Esophagus squamous epithelium (tissue), 5 donors: ENCODE data around the gene PTPRG. TPM values are rescaled to one million over a fixed set of nuclear protein-coding genes. Genes with fewer than 3 reads are reported as not detected.

Source experiments
- DNase-seq: peaks from one replicate; lab custom pipeline; 2025; lab: John Stamatoyannopoulos, UW
- H3K27ac ChIP-seq, 4 donors: fragments of 200-600 bp; sonication (generic); one replicate each; pipeline ENCODE4 v1.5.1; 2016 to 2019; ENCODE audit warnings: mild to moderate bottlenecking in 1 of 4
- H3K27me3 ChIP-seq, 4 donors: fragments of 200-600 bp; sonication (generic); 1 replicate in 3 of 4; 2 replicates in 1 of 4; pipeline versions ENCODE4 v1.5.1 to v1.6.0; 2017 to 2021; ENCODE audit warnings: antibody characterized with exemption in 1 of 4
- H3K36me3 ChIP-seq, 3 donors: fragments of 200-600 bp; sonication (generic); one replicate each; pipeline ENCODE4 v1.5.1; 2016 to 2019
- H3K4me1 ChIP-seq, 3 donors: fragments of 200-600 bp; sonication (generic); one replicate each; pipeline ENCODE4 v1.5.1; 2017 to 2019
- H3K4me3 ChIP-seq, 4 donors: fragments of 200-600 bp; sonication (generic); 1 replicate in 3 of 4; 2 replicates in 1 of 4; pipeline ENCODE4 v1.5.1; 2016 to 2019; ENCODE audit warnings: mild to moderate bottlenecking in 2 of 4, moderate library complexity in 1 of 4
- H3K9me3 ChIP-seq, 3 donors: fragments of 200-600 bp; sonication (generic); one replicate each; pipeline ENCODE4 v1.5.1; 2016 to 2019
- CTCF ChIP-seq, 6 experiments: fragments of 450-650 bp in 4 of 6; fragments of 200-600 bp in 2 of 6; sonication (generic) in 2 of 6; IDR thresholded peaks; one replicate each; pipeline ENCODE4 v1.5.1; 2016 to 2019; ENCODE audit warnings: antibody characterized with exemption in 6 of 6, mild to moderate bottlenecking in 4 of 6, moderate library complexity in 4 of 6
- POLR2A ChIP-seq, 4 donors: fragments of 450-650 bp; IDR thresholded peaks; one replicate each; pipeline ENCODE4 v1.6.1; 2017; ENCODE audit warnings: antibody characterized with exemption in 4 of 4, mild to moderate bottlenecking in 4 of 4, moderate library complexity in 3 of 4
- WGBS, 2 donors: methylation state at CpG; one replicate each; pipeline ENCODE4 v1.1.5; 2018; 5-methylcytosine and 5-hydroxymethylcytosine counted together
- intact Hi-C: fragments of 100-400 bp; cut with DNase I; formaldehyde crosslinking; loops from one replicate; pipeline ENCODE4 v1.15.0; 2022
- total RNA-seq, 4 donors: library from RNA; depleted of rRNA; stranded (reverse); fragments of >200 nt; gene quantifications; one replicate each; pipeline ENCODE4 v1.1.0, GENCODE V29; 2016
- donor health status: DM: yes; HTN: yes; CAD: no.

Gene PTPRG
- total RNA-seq, 4 donors from 2014 or later = 3.7 to 42.2 (median 15.2) TPM

- TF ChIP-seq CTCF (IDR thresholded peaks at IDR 0.05) = no peak
- no peak for TF ChIP-seq POLR2A (IDR thresholded peaks at IDR 0.05)
- no peak for DNase-seq
- H3K4me1 ChIP-seq = peaks cover 5 to 44% (median 23%) of the 10 kb centered on the region in 3 donors
- WGBS, 2 donors = 79 to 85% methylated on average over 4 of the region's 4 CpGs
- H3K9me3 ChIP-seq = no peaks in the 10 kb centered on the region
- no peaks in the 10 kb centered on the region for H3K36me3 ChIP-seq
- H3K4me3 ChIP-seq = no peak overlapping the region
- no peaks in the 10 kb centered on the region for H3K27me3 ChIP-seq
- no peak overlapping the region for H3K27ac ChIP-seq
- intact Hi-C loops = no loop called here
Observed at GRCh38 chr3:61928776-61929314, 367.5 kb downstream of the PTPRG start.

- TF ChIP-seq POLR2A (IDR thresholded peaks at IDR 0.05) = no peak
- TF ChIP-seq CTCF (IDR thresholded peaks at IDR 0.05) = no peak
- Histone ChIP-seq H3K27ac (no peak overlapping the region), H3K36me3 (no peaks in the 10 kb centered on the region), H3K9me3 (no peaks in the 10 kb centered on the region), H3K4me1 (peaks cover 5 to 37% (median 21%) of the 10 kb centered on the region in 3 donors), H3K27me3 (no peaks in the 10 kb centered on the region), H3K4me3 (no peak overlapping the region)
- WGBS, 2 donors = 82 to 83% methylated on average over 8 of the region's 8 CpGs
- intact Hi-C loops = no loop called here
- DNase-seq = no peak
Observed at GRCh38 chr3:61929617-61930016, 368.2 kb downstream of the PTPRG start.

- Histone ChIP-seq H3K36me3 (no peaks in the 10 kb centered on the region), H3K27me3 (no peaks in the 10 kb centered on the region), H3K4me1 (peaks cover 5 to 9% (median 9%) of the 10 kb centered on the region in 3 donors), H3K9me3 (no peaks in the 10 kb centered on the region), H3K4me3 (no peak overlapping the region), H3K27ac (no peak overlapping the region)
- TF ChIP-seq POLR2A (IDR thresholded peaks at IDR 0.05) = no peak
- no peak for TF ChIP-seq CTCF (IDR thresholded peaks at IDR 0.05)
- 84 to 94% methylated on average over 6 of the region's 6 CpGs for WGBS, 2 donors
- intact Hi-C loops = no loop called here
- no peak for DNase-seq
Observed at GRCh38 chr3:61932499-61932898, 371.1 kb downstream of the PTPRG start.

- H3K27me3 ChIP-seq = no peaks in the 10 kb centered on the region
- WGBS, 2 donors = 76 to 87% methylated on average over 5 of the region's 5 CpGs
- TF ChIP-seq CTCF (IDR thresholded peaks at IDR 0.05) (no peak), POLR2A (IDR thresholded peaks at IDR 0.05) (no peak)
- no peaks in the 10 kb centered on the region for H3K9me3 ChIP-seq
- H3K4me1 ChIP-seq = no peaks in the 10 kb centered on the region
- no peak overlapping the region for H3K4me3 ChIP-seq
- intact Hi-C loops = no loop called here
- no peak overlapping the region for H3K27ac ChIP-seq
- no peaks in the 10 kb centered on the region for H3K36me3 ChIP-seq
- no peak for DNase-seq
Observed at GRCh38 chr3:61933798-61934504, 372.6 kb downstream of the PTPRG start.

GRCh38 chr3:61934505-61934871, 373.1 kb downstream of the PTPRG start:
- TF ChIP-seq CTCF (IDR thresholded peaks at IDR 0.05) (no peak), POLR2A (IDR thresholded peaks at IDR 0.05) (no peak)
- 100% methylated on average over 1 of the region's 1 CpG for WGBS, 2 donors

More at GRCh38 chr3:61934505-61934871, 373.1 kb downstream of the PTPRG start:
- Histone ChIP-seq H3K4me1 (no peaks in the 10 kb centered on the region), H3K27me3 (no peaks in the 10 kb centered on the region), H3K36me3 (no peaks in the 10 kb centered on the region), H3K9me3 (no peaks in the 10 kb centered on the region), H3K4me3 (no peak overlapping the region), H3K27ac (no peak overlapping the region)
- DNase-seq = no peak
- intact Hi-C loops = no loop called here
